HepG2 (cell line): Measurements from ENCODE around the gene CD300A. TPM values are rescaled to one million over a fixed set of nuclear protein-coding genes. Genes with fewer than 3 reads are reported as not detected.

Experiments
- ATAC-seq: fragments of 200-7000 bp; cut with Tn5 transposase; 3 replicates; pipeline ENCODE4 v1.9.1; 2020; ENCODE audit warnings: mild to moderate bottlenecking, moderate library complexity
- BruUV-seq: library from RNA; stranded (reverse); fragments of 400-500 nt; replicated peaks from 2 replicates; lab custom pipeline; 2021; lab: Mats Ljungman, UMichigan
- CTCF ChIA-PET: fragments of 300-600 bp; formaldehyde crosslinking; extraction: SDS; loops from one replicate; lab custom pipeline; 2021; ENCODE audit warnings: low total read pairs, inconsistent platforms, low intra/inter-chr PET ratio; lab: Yijun Ruan, JAX
- POLR2A ChIA-PET: fragments of 350-600 bp; sonication (Branson Sonifier 250); formaldehyde crosslinking; loops from one replicate; lab custom pipeline; 2020; ENCODE audit warnings: antibody characterized with exemption, inconsistent platforms; lab: Yijun Ruan, JAX
- DNase-seq: peaks from one replicate; pipeline ENCODE4 v3.0.0-alpha.2; 2015; ENCODE audit warnings: low spot score
- FAIRE-seq: peaks from 3 replicates; lab custom pipeline; 2011; peaks lifted over from hg19 to GRCh38; lab: Jason Lieb, UNC
- H2AFZ ChIP-seq: one replicate; pipeline ENCODE4 v1.6.1; 2011; ENCODE audit warnings: low read length, inconsistent platforms
- H3K27ac ChIP-seq: fragments of 300-600 bp; 3 replicates; pipeline ENCODE4 v1.8.0; 2011; ENCODE audit warnings: mixed run types, mild to moderate bottlenecking, mixed read lengths, low read length, inconsistent platforms; ENCODE audit not compliant: insufficient read depth; ENCODE audit errors: extremely low read length
- H3K27me3 ChIP-seq, 2 experiments: fragments of 200-600 bp in 1 of 2; 2 replicates in 1 of 2; 3 replicates in 1 of 2; pipeline versions ENCODE4 v1.6.0 to v1.8.0; 2011; ENCODE audit warnings: low read length in 2 of 2, mild to moderate bottlenecking in 2 of 2, moderate library complexity in 2 of 2, inconsistent platforms in 1 of 2; ENCODE audit not compliant: insufficient read depth in 2 of 2, control insufficient read depth in 1 of 2
- H3K36me3 ChIP-seq, 2 experiments: fragments of 200-600 bp in 1 of 2; replicated peaks in 1 of 2; 2 replicates in 1 of 2; 3 replicates in 1 of 2; pipeline versions ENCODE4 v1.5.1 to v1.8.0; 2011; ENCODE audit warnings: low read length in 2 of 2, inconsistent platforms in 1 of 2; ENCODE audit not compliant: insufficient read depth in 2 of 2, control insufficient read depth in 1 of 2
- H3K4me1 ChIP-seq: 2 replicates; pipeline ENCODE4 v1.5.1; 2012; ENCODE audit warnings: low read length, inconsistent platforms; ENCODE audit not compliant: insufficient read depth
- H3K4me2 ChIP-seq: 2 replicates; pipeline ENCODE4 v1.6.0; 2011; ENCODE audit warnings: low read depth, low read length, inconsistent platforms
- H3K4me3 ChIP-seq, 3 experiments: fragments of 200-600 bp in 1 of 3; sonication (generic), shearing (Covaris generic) in 1 of 3; replicated peaks in 1 of 3; 2 replicates each; pipeline ENCODE4 v1.5.1; 2011 to 2016; ENCODE audit warnings: low read length in 3 of 3, inconsistent platforms in 2 of 3, low read depth in 2 of 3, mild to moderate bottlenecking in 2 of 3, control low read depth in 1 of 3, mixed read lengths in 1 of 3; ENCODE audit not compliant: insufficient read depth in 1 of 3
- H3K79me2 ChIP-seq: one replicate; pipeline ENCODE4 v1.6.1; 2011; ENCODE audit warnings: low read length, inconsistent platforms; ENCODE audit not compliant: insufficient read depth
- H3K9ac ChIP-seq: 2 replicates; pipeline ENCODE4 v1.6.0; 2011; ENCODE audit warnings: mild to moderate bottlenecking, low read depth, low read length, inconsistent platforms; ENCODE audit not compliant: insufficient read depth
- H3K9me3 ChIP-seq: 2 replicates; pipeline ENCODE4 v1.5.1; 2012; ENCODE audit warnings: mild to moderate bottlenecking, low read length
- H4K20me1 ChIP-seq: 2 replicates; pipeline ENCODE4 v1.6.0; 2011; ENCODE audit warnings: inconsistent platforms, mild to moderate bottlenecking, low read length, moderate library complexity; ENCODE audit not compliant: insufficient read depth
- E2F2 ChIP-seq: sonication (generic); formaldehyde crosslinking; IDR thresholded peaks from 2 replicates; pipeline ENCODE4 v1.4.0; 2020; ENCODE audit warnings: missing genetic modification reagents, borderline replicate concordance
- GMEB2 ChIP-seq: IDR thresholded peaks from 2 replicates; pipeline ENCODE4 v1.6.1; 2016; ENCODE audit warnings: missing biosample characterization, missing genetic modification reagents, low read depth
- HIC2 ChIP-seq: sonication (generic); formaldehyde crosslinking; IDR thresholded peaks from 2 replicates; pipeline ENCODE4 v1.9.0; 2022; ENCODE audit warnings: low read depth, missing genetic modification reagents
- POLR2G ChIP-seq: fragments of 200-400 bp; formaldehyde crosslinking; IDR thresholded peaks from 2 replicates; pipeline ENCODE4 v1.6.1; 2018; ENCODE audit warnings: mild to moderate bottlenecking, low read depth, low read length, moderate library complexity
- SKIL ChIP-seq: sonication (generic); formaldehyde crosslinking; IDR thresholded peaks from 2 replicates; pipeline ENCODE4 v1.8.0; 2022; ENCODE audit warnings: missing genetic modification reagents, mild to moderate bottlenecking, moderate library complexity, borderline replicate concordance
- TEAD3 ChIP-seq: optimal IDR thresholded peaks from 2 replicates; pipeline ENCODE3; 2016; ENCODE audit warnings: borderline replicate concordance
- ZBTB20 ChIP-seq: sonication (generic); formaldehyde crosslinking; IDR thresholded peaks from 2 replicates; pipeline ENCODE4 v1.8.1; 2023; ENCODE audit warnings: missing genetic modification reagents, low read depth, mild to moderate bottlenecking, borderline replicate concordance
- ZBTB7B ChIP-seq: sonication (generic); formaldehyde crosslinking; IDR thresholded peaks from 2 replicates; pipeline ENCODE4 v1.4.0; 2020; ENCODE audit warnings: missing genetic modification reagents
- ZNF224 ChIP-seq: sonication (generic); formaldehyde crosslinking; IDR thresholded peaks from 2 replicates; pipeline ENCODE4 v1.5.0; 2020; ENCODE audit warnings: mild to moderate bottlenecking, missing genetic modification reagents
- ZNF234 ChIP-seq: sonication (generic); formaldehyde crosslinking; conservative IDR thresholded peaks from 2 replicates; pipeline ENCODE4 v1.5.1; 2020; ENCODE audit warnings: mild to moderate bottlenecking, missing genetic modification reagents
- ZNF496 ChIP-seq: sonication (generic); formaldehyde crosslinking; IDR thresholded peaks from 2 replicates; pipeline ENCODE4 v1.8.1; 2023; ENCODE audit warnings: mild to moderate bottlenecking, moderate library complexity, missing genetic modification reagents; ENCODE audit not compliant: insufficient replicate concordance
- ZNF709 ChIP-seq: sonication (generic); formaldehyde crosslinking; IDR thresholded peaks from 2 replicates; pipeline ENCODE4 v1.5.0; 2020; ENCODE audit warnings: mild to moderate bottlenecking, missing genetic modification reagents
- ZNF770 ChIP-seq: sonication (generic); formaldehyde crosslinking; IDR thresholded peaks from 2 replicates; pipeline ENCODE4 v1.5.0; 2020; ENCODE audit warnings: mild to moderate bottlenecking, missing genetic modification reagents
- ZNF784 ChIP-seq: sonication (generic); formaldehyde crosslinking; IDR thresholded peaks from 2 replicates; pipeline ENCODE4 v1.5.1; 2020; ENCODE audit warnings: missing genetic modification reagents, mild to moderate bottlenecking, borderline replicate concordance
- WGBS: methylation state at CpG from one replicate; pipeline ENCODE4 v1.1.6; 2017; ENCODE audit warnings: low lambda C conversion rate; 5-methylcytosine and 5-hydroxymethylcytosine counted together
- in situ Hi-C: cut with HindIII; loops from 2 replicates; pipeline ENCODE4 v1.10.0; 2017; ENCODE audit warnings: low pct_unique_long_range_greater_than_20kb; ENCODE audit not compliant: extremely low pct_ligation_motif_present
- intact Hi-C: fragments of 100-400 bp; cut with micrococcal nuclease; formaldehyde crosslinking; loops from one replicate; pipeline ENCODE4 v1.10.0; 2022; ENCODE audit not compliant: unreplicated experiment
- polyA plus RNA-seq, 8 experiments: library from polyadenylated mRNA; depleted of rRNA in 3 of 8; stranded (reverse) in 7 of 8; unstranded in 1 of 8; fragments of >200 nt; fragmentation: Illumina TruSeq in 4 of 8; extraction: Trizol in 4 of 8; gene quantifications; 2 replicates each; pipeline versions ENCODE4 v1.2.1 to v1.2.3, GENCODE V29; 2011 to 2016; ENCODE audit warnings: low read depth in 4 of 8, missing spikeins in 1 of 8, mixed read lengths in 1 of 8; ENCODE audit not compliant: insufficient read depth in 1 of 8
- total RNA-seq, 5 experiments: library from RNA; depleted of rRNA; stranded (reverse); fragments of >200 nt; fragmentation: Illumina TruSeq; extraction: Trizol; gene quantifications; 2 replicates each; pipeline ENCODE4 v1.2.3, GENCODE V29; 2016; ENCODE audit warnings: low read depth in 1 of 5

The CD300A gene
- total and polyA plus RNA-seq, 2 of the 13 experiments (the other 11 are each of a cell fraction or from before 2014, with no cell fraction given) = not detected

GRCh38 chr17:74441537-74441936, 24.9 kb upstream of the CD300A start:
- Histone ChIP-seq H3K4me3 (no peak overlapping the region), H3K9me3 (0 out of 2 replicates have a peak, but pooled peaks cover 5% of the 10 kb centered on the region), H3K79me2 (peaks cover 32% of the 10 kb centered on the region), H4K20me1 (peaks cover 28% of the 10 kb centered on the region), H3K4me1 (peaks cover 49% of the 10 kb centered on the region), H3K27ac (peak overlapping the region; percentile 96), H3K9ac (no peak overlapping the region), H3K27me3 (no peaks in the 10 kb centered on the region), H2AFZ (no peak overlapping the region), H3K4me2 (no peak overlapping the region), H3K36me3 (peaks cover 31 to 55% of the 10 kb centered on the region in 2 experiments)
- FAIRE-seq (no peak), DNase-seq (no peak), ATAC-seq (no peak)
- in situ Hi-C loops = loop anchor here (25.0 kb wide), 2 partner anchors 654 to 1154 kb away; no protein-coding TSS in a partner anchor
- ChIA-PET POLR2A (interaction anchor here (1.0 to 5.6 kb wide), 3 partner anchors 8 to 12 kb away, joined by 3 to 126 read pairs (median 86); no protein-coding TSS in a partner anchor), CTCF (no interaction called here)
- no TSS peak for BruUV-seq
- intact Hi-C loops = no loop called here
- 93% methylated on average over 7 of the region's 7 CpGs for WGBS
- TF ChIP-seq ZNF224 (CRISPR knock-in tag) = no peak
- TF ChIP-seq ZNF770 (CRISPR knock-in tag) = peak; percentile 94
- peak; percentile 13 for TF ChIP-seq TEAD3 (CRISPR knock-in tag)
- TF ChIP-seq SKIL (CRISPR knock-in tag) = no peak
- no peak for TF ChIP-seq ZBTB7B
- 0 out of 2 replicates have a peak, but pooled peaks have one; percentile 16 for TF ChIP-seq POLR2G
- TF ChIP-seq ZNF784 = no peak
- TF ChIP-seq GMEB2 = no peak
- TF ChIP-seq ZBTB20 (CRISPR knock-in tag) = no peak
- TF ChIP-seq ZNF234 (CRISPR knock-in tag) = no peak
- no peak for TF ChIP-seq ZNF496 (CRISPR knock-in tag)
- TF ChIP-seq ZNF709 = no peak
- TF ChIP-seq HIC2 = no peak
- no peak for TF ChIP-seq E2F2 (CRISPR knock-in tag)
